ENCODE results near the gene HSPA1B.
A peak's percentile ranks its signal among the peaks of the same experiment; 100 is the strongest.
"Not testable (repeated sequence)": the region's sequence is repeated elsewhere in the genome, so short reads cannot be mapped to it uniquely, and the experiment has no call there.

HSPA1B gene

GRCh38 chr6:31799781-31800180 lies 27.8 kb upstream of the HSPA1B start:
- no peak for DNase-seq

DNA sequence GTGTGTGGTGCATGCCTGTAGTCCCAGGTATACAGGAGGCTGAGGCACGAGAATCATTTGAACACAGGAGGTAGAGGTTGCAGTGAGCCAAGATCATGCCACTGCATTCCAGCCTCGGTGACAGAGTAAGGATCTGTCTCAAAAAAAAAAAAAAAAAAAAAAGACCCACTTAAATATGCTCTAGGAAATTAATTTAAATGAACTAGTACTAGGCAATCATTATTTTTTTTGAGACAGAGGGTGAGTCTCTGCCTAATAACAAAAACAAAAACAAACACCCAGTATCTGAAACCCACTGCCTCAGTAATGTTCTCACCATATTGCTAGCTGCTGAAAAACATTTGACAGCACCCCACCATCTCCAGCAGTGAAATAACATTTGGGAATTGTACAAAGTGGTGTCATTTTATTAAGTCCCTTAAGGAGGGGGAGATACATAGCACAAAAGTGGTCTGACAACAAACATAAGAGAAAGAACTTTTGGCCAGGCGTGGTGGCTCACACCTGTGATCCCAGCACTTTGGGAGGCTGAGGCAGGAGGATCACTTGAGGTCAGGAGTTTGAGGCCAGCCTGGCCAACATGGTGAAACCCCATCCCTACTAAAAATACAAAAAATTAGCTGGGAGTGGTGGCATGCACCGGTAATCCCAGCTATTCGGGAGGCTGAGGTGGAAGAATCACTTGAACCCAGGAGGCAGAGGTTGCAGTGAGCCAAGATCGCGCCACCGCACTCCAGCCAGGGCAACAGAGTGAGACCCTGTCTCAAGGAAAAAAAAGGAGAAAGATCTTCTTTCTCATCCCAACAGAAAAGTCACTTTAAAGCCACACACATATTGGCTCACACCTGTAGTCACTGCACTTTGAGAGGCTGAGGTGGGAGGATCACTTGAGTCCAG lies 26.3 kb upstream of the HSPA1B start:
- DNase-seq = not testable (repeated sequence)

DNA sequence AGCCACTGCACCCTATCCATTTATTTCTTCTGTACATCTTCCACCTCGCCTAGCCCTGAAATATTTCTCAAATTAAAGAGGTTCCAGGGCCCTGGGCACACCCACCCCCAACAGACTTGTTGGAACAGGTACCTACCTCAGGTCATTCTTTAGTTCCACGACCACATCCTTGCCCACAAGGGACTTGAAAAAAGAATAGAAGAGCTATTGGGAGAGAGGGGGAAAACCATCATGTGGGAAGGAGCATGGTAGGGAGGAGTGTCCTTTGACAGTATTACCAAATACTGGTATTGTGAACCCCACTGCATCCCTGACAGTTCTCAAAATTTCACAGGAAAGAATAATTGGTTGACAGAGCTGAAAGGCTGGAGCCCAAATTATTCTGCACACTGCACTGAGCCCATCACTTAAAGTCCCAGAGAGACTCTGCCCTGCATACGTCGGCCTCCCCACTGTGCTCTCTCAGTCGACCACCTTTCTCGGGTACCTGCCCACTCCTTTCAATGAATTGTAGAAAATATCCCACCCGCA lies 21.5 kb upstream of the HSPA1B start:
- no peak for DNase-seq

DNA sequence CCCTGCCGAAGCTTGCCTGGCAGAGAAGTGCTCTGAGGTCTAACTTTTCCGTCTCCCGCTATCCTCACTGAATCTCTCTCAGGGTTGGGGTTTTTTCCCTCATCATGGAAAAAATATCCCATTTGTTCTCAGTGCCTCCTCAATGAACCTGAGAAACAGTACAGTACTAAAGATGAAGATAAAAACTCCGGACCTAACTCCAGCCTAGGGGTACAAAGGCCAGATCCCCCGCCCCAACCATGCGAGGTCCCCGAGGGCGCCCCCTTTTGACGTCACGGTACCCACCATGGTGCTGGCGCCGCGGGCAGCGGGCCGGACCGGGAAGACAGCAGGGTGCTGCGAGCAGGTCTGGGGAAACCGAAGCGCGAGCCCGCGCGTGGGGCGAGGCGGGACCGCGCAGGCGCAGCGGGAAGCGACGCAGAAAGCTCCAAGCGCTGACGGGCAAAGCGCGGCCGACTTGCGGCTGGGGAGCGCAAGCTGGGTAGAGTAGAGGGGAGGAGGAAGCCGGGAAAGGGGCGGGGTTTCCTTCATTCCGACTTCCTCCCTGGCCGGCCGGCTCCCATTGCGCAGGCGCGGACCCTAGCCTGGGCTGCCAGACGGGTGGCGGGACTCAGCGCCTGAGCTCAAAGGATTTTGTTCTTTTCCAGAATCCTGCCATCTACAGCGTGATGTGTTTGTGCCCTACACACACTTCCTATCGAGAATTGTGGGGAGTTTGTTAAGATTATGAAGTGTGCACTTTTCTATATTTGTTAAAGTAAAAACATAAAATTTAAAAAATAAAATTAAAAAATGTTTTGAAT lies 20.9 kb upstream of the HSPA1B start, which contains the start of gene LSM2:
TSS of gene LSM2 (minus strand) at position 497 of the 803 bp plus-strand sequence. CDS start at position 288, 209 bp downstream.
- DNase-seq = peak; percentile 99

- not testable (repeated sequence) for DNase-seq
These were observed 18.9 kb upstream of the HSPA1B start for GRCh38 chr6:31808599-31808998.

GRCh38 chr6:31811645-31812044 lies 15.9 kb upstream of the HSPA1B start:
- DNase-seq = no peak

GRCh38 chr6:31813465-31813849 lies 14.1 kb upstream of the HSPA1B start:
- DNase-seq = no peak

DNA sequence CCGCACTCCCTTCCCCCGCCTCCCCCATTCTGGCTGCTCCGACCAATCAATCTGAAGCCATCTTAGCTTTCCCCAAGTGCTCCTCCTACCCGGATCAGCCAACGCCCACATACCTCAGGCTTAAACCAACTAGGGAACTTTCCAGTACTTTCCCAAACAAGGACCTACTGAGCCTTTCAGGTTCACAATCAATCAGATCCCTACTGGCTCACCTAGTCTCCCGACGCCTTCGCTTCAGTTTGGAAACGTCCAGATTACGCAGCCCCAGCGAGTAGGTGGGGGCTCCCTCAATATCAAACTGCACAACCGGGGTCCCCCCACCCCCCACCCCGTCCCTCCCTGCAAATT lies 12.9 kb upstream of the HSPA1B start:
- DNase-seq = peak; percentile 89

DNA sequence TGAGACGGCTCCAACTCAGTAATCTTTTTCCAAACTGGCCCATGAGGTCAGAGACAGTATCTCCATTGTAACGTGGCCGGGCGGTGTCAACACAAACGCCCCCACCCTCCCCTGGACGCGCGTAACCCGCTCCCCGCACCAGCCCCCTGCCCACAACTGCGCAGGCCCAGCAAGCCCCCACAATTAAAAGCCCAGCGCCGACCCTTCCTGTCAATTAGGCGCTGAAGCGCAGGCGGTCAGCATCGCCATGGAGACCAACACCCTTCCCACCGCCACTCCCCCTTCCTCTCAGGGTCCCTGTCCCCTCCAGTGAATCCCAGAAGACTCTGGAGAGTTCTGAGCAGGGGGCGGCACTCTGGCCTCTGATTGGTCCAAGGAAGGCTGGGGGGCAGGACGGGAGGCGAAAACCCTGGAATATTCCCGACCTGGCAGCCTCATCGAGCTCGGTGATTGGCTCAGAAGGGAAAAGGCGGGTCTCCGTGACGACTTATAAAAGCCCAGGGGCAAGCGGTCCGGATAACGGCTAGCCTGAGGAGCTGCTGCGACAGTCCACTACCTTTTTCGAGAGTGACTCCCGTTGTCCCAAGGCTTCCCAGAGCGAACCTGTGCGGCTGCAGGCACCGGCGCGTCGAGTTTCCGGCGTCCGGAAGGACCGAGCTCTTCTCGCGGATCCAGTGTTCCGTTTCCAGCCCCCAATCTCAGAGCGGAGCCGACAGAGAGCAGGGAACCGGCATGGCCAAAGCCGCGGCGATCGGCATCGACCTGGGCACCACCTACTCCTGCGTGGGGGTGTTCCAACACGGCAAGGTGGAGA lies 12.3 kb upstream of the HSPA1B start, which contains the start of the genes HSPA1A and HSPA1L:
TSS of gene HSPA1A (plus strand) at position 519 of the 814 bp plus-strand sequence. CDS start at position 733, 214 bp downstream.
TSS of gene HSPA1L (minus strand) at position 259 of the 814 bp plus-strand sequence. CDS start 3,311 bp downstream, outside the sequence.
- DNase-seq = peak; percentile 96

DNA sequence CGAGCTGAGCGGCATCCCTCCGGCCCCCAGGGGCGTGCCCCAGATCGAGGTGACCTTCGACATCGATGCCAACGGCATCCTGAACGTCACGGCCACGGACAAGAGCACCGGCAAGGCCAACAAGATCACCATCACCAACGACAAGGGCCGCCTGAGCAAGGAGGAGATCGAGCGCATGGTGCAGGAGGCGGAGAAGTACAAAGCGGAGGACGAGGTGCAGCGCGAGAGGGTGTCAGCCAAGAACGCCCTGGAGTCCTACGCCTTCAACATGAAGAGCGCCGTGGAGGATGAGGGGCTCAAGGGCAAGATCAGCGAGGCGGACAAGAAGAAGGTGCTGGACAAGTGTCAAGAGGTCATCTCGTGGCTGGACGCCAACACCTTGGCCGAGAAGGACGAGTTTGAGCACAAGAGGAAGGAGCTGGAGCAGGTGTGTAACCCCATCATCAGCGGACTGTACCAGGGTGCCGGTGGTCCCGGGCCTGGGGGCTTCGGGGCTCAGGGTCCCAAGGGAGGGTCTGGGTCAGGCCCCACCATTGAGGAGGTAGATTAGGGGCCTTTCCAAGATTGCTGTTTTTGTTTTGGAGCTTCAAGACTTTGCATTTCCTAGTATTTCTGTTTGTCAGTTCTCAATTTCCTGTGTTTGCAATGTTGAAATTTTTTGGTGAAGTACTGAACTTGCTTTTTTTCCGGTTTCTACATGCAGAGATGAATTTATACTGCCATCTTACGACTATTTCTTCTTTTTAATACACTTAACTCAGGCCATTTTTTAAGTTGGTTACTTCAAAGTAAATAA lies 10.2 kb upstream of the HSPA1B start:
- DNase-seq = not testable (repeated sequence)

DNA sequence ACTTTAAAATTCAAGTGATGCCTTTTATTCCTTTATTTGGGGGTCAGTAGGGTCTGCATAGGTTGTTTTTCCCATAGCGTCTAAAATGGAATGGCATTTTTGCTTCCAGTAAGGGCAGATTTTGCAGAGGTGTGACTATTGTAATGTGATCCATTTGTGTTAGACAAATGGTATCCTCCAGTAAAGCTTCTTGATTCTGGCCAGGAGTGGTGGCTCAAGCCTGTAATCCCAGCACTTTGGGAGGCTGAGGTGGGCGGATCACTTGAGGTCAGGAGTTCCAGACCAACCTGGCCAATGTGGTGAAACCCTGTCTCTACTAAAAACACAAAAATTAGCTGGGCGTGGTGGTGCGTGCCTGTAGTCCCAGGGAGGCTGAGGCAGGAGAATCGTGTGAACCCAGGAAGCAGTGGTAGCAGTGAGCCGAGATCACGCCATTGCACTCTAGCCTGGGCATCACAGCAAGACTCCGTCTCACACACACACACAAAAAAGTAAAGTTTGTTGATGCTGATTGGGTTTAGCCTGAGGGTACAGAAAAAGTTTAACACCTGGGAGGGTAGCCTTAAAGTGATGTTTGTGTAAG lies 9.5 kb upstream of the HSPA1B start:
- DNase-seq = not testable (repeated sequence)

GRCh38 chr6:31819871-31820299 lies 7.7 kb upstream of the HSPA1B start:
- no peak for DNase-seq

- not testable (repeated sequence) for DNase-seq
These were observed 7.1 kb upstream of the HSPA1B start for GRCh38 chr6:31820399-31820798.

- peak; percentile 86 for DNase-seq
These were observed 6.1 kb upstream of the HSPA1B start for GRCh38 chr6:31821301-31822035.

- peak; percentile 60 for DNase-seq
These were observed 5.3 kb upstream of the HSPA1B start for GRCh38 chr6:31822036-31822821.

DNA sequence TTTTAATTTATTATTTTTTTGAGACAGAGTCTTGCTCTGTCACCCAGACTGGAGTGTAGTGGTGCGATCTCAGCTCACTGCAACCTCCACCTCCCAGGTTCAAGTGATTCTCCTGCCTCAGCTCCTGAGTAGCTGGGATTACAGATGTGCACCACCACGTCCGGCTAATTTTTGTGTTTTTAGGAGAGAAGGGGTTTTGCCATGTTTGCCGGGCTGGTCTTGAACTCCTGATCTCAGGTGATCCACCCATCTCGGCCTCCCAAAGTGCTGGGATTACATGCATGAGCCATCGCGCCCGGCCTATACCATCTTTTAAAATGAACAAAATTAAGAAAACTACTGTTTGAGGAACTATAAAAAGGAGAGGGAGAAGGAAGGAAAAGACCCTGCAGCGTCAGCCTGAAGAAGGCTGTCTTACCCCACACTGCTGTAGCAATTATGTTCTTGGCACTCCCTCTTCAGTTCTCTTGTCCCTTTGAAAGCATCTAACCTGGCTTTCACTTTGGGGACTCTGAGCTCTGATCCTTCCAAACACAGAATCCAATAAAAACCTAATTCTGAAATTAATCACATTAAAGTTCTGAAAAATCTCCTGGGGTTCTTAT lies 3.8 kb upstream of the HSPA1B start:
- not testable (repeated sequence) for DNase-seq

DNA sequence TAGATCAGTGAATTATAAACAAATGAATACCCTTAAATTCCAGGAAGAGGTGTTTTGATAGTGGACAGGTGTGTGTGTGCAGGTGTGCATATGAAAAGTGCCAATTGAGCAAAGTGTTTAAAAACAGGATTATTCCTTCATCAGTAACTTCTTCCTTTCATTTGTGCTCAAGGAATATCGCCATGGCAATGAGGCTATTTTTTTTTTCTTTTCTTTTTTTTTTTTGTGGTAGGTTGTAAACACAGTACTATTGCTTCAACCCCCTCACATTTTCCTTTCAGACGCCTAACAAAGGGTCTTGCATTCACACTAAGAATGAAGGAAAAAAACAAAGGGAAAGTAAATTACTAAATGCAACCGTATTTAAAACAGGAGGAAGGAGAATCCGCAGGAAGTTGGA lies 2.0 kb upstream of the HSPA1B start:
- DNase-seq = no peak

- no peak for DNase-seq
These were observed 699 bp upstream of the HSPA1B start for GRCh38 chr6:31826793-31827285.

Data from retina (tissue), 1 donor.